ENCODE results near the gene ACSL6. TPM values are rescaled to one million over a fixed set of nuclear protein-coding genes. Genes with fewer than 3 reads are reported as not detected.

ACSL6 gene
- total and polyA plus RNA-seq, 2 donors (not counting 1 experiment from before 2014, with no cell fraction given) = 0.03 to 0.62 TPM

- no peak overlapping the region for H3K4me3 ChIP-seq (ENCODE audit: control extremely low read depth in 1 of 5, extremely low read depth in 1 of 5, insufficient read depth in 1 of 5, low read depth in 2 of 5, low read length in 4 of 5)
- no peak overlapping the region for H2AFZ ChIP-seq (ENCODE audit: insufficient read depth, low read depth, low read length, poor library complexity, severe bottlenecking)
- no peaks in the 10 kb centered on the region for H4K20me1 ChIP-seq (ENCODE audit: control insufficient read depth, insufficient read depth, low read length, poor library complexity, severe bottlenecking)
- Mint-ChIP-seq H3K9me3 (ENCODE audit: insufficient read depth) (no peaks in the 10 kb centered on the region), H3K27me3 (peaks cover 5% of the 10 kb centered on the region), H3K4me3 (no peak overlapping the region), H3K27ac (no peak overlapping the region), H3K4me1 (no peaks in the 10 kb centered on the region)
- no peak overlapping the region for H3K9ac ChIP-seq (ENCODE audit: low read length)
- H3K79me2 ChIP-seq (ENCODE audit: control insufficient read depth, insufficient read depth, low read length) = no peaks in the 10 kb centered on the region
- ChIA-PET CTCF (no interaction called here), POLR2A (no interaction called here)
- H3K9me3 ChIP-seq (ENCODE audit: control extremely low read depth in 1 of 3, control insufficient read depth in 2 of 3, insufficient read depth in 1 of 3, low read length in 2 of 3) = no peaks in the 10 kb centered on the region
- ATAC-seq (ENCODE audit: low read depth) (no peak), DNase-seq (no peak)
- no peak overlapping the region for H3K27ac ChIP-seq (ENCODE audit: low read length in 2 of 2)
- intact Hi-C loops (cut with micrococcal nuclease) = no loop called here
- no peaks in the 10 kb centered on the region for H3K4me1 ChIP-seq (ENCODE audit: control insufficient read depth in 2 of 2, insufficient read depth in 2 of 2, low read length in 2 of 2)
- peaks cover 0 to 2% (median 0%) of the 10 kb centered on the region in 4 experiments for H3K27me3 ChIP-seq (replicated peaks in 1 of 4; ENCODE audit: control extremely low read depth in 1 of 4, control insufficient read depth in 3 of 4, insufficient read depth in 4 of 4, low read length in 3 of 4)
- TF ChIP-seq EZH2 (IDR thresholded peaks at IDR 0.05; ENCODE audit: borderline replicate concordance, insufficient read depth, low read depth, low read length, poor library complexity, severe bottlenecking) (no peak), CTCF (IDR thresholded peaks at IDR 0.05) (no peak)
- H3K36me3 ChIP-seq (replicated peaks in 1 of 2; ENCODE audit: control extremely low read depth in 1 of 2, control insufficient read depth in 1 of 2, extremely low read depth in 1 of 2, insufficient read depth in 2 of 2, low read length in 1 of 2) = no peaks in the 10 kb centered on the region
- H3K4me2 ChIP-seq (replicated peaks; ENCODE audit: low read depth, low read length, poor library complexity, severe bottlenecking) = no peak overlapping the region
Measured at GRCh38 chr5:131953969-131954368, 57.5 kb downstream of the ACSL6 start.

DNA sequence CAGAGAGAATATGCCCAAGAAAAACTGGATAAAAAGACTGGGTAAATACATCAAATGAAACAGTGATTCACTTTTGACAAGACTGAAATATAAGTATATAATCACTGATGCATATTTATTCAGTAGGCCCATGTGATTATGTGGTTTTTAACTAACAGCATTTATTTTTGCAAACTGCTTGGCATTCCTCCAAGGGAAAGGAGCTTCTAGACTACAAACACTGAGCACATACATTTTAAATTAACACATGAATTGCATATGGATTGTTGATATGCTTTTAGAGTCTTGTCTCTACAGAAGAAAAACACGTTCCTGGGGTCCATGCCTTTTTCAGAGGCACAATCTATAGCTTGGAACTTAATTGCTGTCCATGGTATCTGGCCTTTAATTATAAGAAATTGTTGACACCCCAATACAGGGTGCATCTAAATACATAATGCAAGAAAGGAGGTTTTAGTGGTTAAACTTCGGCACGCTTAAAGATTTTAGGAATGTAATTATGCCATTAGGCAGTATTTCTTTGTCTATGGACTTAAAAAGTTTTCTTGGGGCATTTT is 59.1 kb downstream of the ACSL6 start:
- Mint-ChIP-seq H3K27ac (no peak overlapping the region), H3K27me3 (peaks cover 9% of the 10 kb centered on the region), H3K9me3 (ENCODE audit: insufficient read depth) (no peaks in the 10 kb centered on the region), H3K4me1 (no peaks in the 10 kb centered on the region), H3K4me3 (no peak overlapping the region)
- H3K4me1 ChIP-seq (ENCODE audit: control insufficient read depth in 2 of 2, insufficient read depth in 2 of 2, low read length in 2 of 2) = no peaks in the 10 kb centered on the region
- no peak for DNase-seq
- H3K27me3 ChIP-seq (replicated peaks in 1 of 4; ENCODE audit: control extremely low read depth in 1 of 4, control insufficient read depth in 3 of 4, insufficient read depth in 4 of 4, low read length in 3 of 4) = peaks cover 0 to 5% (median 0%) of the 10 kb centered on the region in 4 experiments
- POLR2A ChIA-PET = no interaction called here
- intact Hi-C loops (cut with micrococcal nuclease) = no loop called here
- no peaks in the 10 kb centered on the region for H3K36me3 ChIP-seq (replicated peaks in 1 of 2; ENCODE audit: control extremely low read depth in 1 of 2, control insufficient read depth in 1 of 2, extremely low read depth in 1 of 2, insufficient read depth in 2 of 2, low read length in 1 of 2)
- no peak overlapping the region for H2AFZ ChIP-seq (ENCODE audit: insufficient read depth, low read depth, low read length, poor library complexity, severe bottlenecking)
- TF ChIP-seq CTCF (IDR thresholded peaks at IDR 0.05) = no peak
- TF ChIP-seq EZH2 (IDR thresholded peaks at IDR 0.05; ENCODE audit: borderline replicate concordance, insufficient read depth, low read depth, low read length, poor library complexity, severe bottlenecking) = no peak
- CTCF ChIA-PET = no interaction called here
- H3K27ac ChIP-seq (ENCODE audit: low read length in 2 of 2) = no peak overlapping the region
- no peaks in the 10 kb centered on the region for H3K79me2 ChIP-seq (ENCODE audit: control insufficient read depth, insufficient read depth, low read length)
- H3K4me3 ChIP-seq (ENCODE audit: control extremely low read depth in 1 of 5, extremely low read depth in 1 of 5, insufficient read depth in 1 of 5, low read depth in 2 of 5, low read length in 4 of 5) = no peak overlapping the region
- H4K20me1 ChIP-seq (ENCODE audit: control insufficient read depth, insufficient read depth, low read length, poor library complexity, severe bottlenecking) = no peaks in the 10 kb centered on the region
- no peak for ATAC-seq (ENCODE audit: low read depth)
- no peak overlapping the region for H3K4me2 ChIP-seq (replicated peaks; ENCODE audit: low read depth, low read length, poor library complexity, severe bottlenecking)
- no peak overlapping the region for H3K9ac ChIP-seq (ENCODE audit: low read length)
- no peaks in the 10 kb centered on the region for H3K9me3 ChIP-seq (ENCODE audit: control extremely low read depth in 1 of 3, control insufficient read depth in 2 of 3, insufficient read depth in 1 of 3, low read length in 2 of 3)
- WGBS (ENCODE audit: insufficient coverage) = no CpG with 5 or more reads among the region's 3 CpGs
